HT1080 (cell line): ENCODE data around the gene TTLL6. TPM values are rescaled to one million over a fixed set of nuclear protein-coding genes. Genes with fewer than 3 reads are reported as not detected.

ENCODE experiments used
- DNase-seq: peaks from one replicate; pipeline ENCODE4 v3.0.0-alpha.2; 2015; ENCODE audit warnings: low read depth
- total RNA-seq: library from RNA; depleted of rRNA; stranded (reverse); fragments of >200 nt; shearing (Covaris generic); gene quantifications from 2 replicates; pipeline ENCODE4 v1.2.3, GENCODE V29; 2014

Gene TTLL6
- total RNA-seq, 1 experiment from 2014 or later: 0.21 TPM

DNA sequence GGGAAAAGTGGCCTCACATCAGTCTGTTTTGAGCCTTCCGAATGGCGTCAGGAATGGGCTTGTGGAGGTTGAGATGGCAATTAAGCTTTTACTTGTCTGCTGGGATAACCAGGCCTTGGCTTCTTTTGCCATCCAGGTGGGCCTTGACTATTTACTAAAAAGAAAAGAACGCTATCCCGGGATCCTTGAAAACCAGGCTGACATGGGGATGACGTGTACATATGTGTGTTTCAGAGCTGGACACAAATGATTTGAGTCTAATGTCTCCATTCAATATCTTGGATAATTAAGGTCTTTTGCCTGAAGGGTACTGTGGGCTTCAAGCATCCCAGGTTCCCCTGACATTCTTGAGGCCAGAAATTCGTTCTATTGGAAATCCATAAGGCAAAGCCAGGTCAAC is 55.9 kb downstream of the TTLL6 start:
- DNase-seq: no peak

DNA sequence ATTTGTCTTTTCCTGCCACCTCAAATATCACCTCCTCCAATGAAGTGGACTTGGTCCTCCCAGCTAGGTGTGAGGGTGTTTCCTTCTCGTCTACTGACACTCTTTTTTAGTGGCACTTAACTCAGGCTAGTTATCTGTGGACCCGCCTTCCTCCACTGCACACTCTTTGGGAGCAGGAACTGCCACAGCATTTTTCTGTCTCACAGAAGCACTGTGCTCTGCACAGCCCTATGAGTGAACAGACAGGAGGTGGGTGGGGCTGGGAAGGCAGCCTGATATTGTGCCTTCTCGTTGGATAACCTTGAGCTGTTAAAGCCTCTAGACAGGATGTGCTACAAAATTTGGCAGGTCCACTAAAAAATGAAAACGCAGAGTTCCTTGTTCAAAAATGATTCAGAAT is 56.6 kb downstream of the TTLL6 start:
- DNase-seq: no peak

DNA sequence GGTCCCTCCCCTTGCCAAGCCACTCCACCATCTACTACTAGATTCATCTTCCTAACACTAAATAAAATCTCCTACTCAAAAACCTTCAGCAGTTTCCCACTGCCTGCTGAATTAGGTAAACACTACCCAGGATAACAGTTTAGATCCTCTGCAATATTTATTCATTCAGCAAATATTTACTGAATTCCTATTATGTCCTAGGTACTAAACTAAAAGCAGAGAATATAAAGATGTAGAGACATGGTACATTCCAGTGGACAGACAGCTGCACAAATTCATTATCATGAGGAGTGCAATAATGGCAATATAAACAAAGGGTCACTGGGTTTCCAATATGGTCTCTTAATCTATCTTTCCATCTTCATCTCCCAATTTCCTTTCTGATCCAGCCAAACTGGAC is 57.7 kb downstream of the TTLL6 start:
- DNase-seq: no peak

DNA sequence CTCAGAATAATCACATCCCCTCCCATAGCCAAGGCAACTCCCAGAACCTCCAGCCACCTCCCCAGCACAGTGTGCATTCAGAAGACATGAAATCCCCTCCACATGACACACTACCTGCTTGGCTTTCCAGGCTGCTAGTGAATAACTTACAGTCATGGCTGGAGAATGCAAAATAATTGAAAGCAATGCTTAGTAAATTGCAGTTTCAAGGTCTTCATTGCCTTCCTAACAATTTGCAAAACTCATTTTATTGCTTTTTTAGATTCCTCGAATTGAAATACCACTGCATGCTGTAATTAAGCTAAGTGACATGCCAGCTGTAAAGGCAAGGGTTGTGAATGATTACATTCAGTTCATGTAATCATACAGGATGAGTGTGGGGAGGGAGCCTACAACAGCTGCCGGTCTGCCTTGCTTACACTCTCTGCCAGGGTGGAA is 59.5 kb downstream of the TTLL6 start:
- peak; percentile 20 for DNase-seq

DNA sequence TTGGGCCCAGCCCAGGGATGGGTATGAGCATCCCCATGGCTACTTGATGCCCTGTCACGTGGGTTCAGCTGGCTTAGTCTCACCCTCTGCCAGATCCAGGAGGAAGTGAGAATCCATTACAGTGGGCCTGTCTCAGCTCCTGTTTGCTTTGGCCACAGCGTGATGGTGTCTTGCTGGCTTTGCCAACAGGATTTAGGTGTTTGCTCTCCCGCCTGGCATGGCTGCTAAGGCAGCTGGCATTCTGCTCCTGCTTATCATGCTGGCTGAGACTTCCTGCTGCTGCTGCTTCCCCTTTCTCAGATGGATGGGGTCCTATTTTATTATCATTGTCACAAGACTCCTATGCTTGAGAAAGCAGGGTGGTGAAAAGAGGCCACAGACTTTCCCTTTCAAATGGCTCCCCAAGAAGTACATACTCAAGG is 60.2 kb downstream of the TTLL6 start:
- no peak for DNase-seq

DNA sequence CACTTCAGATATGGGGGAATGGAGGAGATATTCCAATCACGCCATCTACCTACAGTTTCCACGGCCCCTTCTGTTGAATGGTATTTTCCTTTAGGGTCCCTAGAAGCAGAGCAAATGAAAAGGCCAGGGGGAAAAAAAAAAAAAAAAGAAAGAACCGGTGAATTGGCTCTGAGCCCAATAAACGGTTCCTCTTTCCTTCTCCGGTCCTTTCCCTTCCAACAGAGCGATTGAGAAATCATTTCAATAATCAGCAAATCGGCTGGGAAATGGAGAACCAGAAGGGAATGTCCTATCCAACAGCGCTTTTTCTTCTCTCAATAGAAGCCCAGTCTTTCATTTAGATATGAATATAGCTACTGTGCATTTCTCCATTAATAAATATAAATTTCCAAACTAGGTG is 61.7 kb downstream of the TTLL6 start:
- no peak for DNase-seq

DNA sequence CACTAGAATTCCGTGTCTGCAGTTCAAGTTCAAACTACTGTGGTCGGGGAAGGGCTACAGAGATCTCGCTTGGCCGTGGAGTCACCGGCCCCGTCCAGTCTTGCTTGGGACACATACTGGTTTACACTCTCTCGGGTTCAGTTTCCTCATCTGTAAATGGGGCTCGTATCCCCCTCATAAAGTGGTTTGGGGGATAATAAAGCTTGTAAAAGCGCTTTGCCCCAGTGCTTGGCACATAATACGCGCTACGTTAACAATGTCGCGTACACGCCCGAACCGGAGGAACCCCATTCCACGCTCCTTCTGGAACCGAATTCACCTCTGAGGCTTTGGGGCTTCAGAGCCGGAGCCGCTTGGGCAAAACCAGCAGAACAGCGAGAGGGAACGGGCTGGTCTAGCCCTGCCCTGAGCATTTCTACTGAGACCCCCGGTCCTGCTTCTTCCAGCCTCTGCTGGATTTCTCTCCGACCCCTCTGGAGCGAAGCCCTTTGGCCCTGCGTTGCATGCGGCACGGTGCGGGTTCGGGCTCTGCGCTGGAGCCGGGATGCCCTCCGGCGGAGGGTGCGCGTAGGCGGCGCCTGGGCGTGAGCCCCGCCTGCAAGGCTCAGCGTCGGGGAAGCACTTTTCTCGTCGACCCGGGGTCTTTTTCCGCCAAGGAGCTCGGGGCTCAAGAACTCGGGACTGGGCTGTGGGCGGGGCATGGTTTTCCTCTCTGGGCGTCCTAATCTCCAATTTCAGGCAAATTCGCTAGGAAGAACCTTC is 62.3 kb downstream of the TTLL6 start:
- no peak for DNase-seq

DNA sequence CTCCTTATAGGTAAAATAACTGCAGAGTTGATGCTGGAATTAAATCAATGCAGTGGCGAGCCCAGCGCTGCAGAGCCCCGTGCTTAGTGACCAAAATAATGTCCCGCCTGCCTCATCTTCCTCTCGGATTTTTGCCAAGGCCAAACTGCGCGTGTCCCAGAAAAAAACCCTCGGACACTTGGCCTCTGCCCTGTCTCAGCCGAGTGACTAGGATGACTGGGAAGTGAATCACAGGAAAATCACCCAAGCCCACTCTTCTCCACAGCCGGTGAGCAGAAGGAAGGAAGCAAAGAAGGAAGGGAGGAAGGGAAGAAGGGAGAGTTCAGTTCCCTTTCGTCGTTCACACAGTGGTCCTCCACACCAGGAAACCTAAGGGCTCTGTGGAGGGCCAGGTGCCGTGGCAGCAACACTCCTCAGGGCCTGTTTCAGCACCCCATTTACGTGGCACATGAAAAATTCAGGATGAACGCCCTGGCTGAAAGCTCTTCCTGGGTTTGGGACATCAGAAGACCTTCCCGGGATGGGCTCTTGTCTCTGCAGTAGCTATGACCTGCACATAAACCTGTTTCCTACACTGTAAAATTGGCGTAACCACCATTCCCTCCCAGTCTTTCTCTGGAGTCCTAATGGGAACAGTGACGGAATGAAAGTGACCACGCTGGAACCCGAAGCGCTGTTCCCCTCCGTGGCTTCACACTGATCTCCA is 63.1 kb downstream of the TTLL6 start:
- peak; percentile 58 for DNase-seq

DNA sequence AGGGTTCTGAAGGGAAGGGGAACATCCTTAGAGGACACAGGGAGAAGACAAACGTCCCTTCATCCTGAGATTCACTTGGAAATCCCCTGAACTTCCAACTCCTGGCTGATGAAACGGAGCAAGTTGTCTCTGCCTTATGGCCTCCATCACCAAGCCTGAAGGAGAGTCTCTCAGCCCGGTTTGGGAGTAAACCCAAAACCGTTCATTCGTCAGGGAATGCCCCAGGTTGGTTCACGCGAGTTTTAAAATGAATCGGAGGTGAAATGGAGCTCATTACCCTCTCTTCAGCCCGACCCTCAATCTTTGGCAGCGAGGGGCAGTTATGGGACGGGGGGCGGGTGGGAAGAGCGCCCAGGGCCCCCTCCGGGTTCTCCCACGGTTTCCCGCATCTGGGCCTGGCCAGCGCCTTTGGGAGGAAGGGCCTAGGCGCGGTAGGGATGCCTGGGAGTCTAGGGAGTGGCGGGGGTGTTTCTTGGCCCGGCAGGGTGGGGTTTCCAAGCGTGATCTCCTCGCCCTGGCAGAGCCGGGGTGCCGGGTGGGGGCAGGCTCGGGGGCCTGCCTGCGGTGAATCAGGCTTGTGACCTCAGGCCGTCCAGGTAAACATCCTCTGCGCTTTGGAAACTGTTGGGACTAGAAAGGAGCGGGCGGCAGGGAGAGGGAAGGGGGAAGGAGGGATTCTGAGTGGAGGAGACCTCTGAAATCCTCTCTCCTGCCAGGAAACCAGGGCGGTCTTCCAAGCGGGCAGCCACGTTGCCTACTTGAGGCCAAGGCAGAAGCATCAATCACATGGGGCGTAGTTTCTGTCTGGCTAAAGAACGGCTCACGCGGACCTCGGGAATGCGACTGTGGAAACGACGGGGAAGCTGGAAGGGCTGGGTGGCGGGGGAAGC is 64.4 kb downstream of the TTLL6 start:
- no peak for DNase-seq

DNA sequence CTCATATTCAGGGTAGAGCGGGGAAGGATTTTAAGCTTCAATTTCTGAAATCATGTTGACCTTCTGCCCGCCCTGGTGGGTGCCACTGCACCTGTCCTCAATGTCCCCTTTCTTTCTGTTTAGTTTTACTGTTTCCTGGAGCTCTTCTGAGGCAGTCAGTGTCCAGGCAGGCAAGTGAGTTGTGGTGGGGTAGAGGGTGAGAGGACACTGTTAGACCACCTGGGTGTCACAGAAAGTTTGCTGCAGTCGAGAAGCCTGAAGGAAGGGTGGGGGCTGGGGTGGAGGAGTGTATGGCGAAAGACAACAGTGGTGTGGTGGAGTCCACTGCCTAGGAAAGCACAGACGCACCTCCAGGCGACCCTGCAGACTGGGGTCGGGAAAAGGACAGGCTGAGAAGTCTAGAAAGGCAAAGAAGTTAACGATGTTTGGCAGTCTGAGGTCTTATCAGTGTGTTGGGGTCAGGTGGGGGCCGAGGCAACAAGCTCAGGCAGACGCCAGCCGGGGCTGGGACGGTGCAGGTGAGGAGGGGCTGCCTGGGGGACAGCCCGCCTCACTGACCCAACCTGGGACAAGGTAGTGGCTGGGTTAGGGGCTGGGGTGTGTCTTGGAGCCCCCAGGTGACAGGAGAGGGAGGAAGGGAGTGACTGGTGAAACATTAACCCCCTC is 65.2 kb downstream of the TTLL6 start:
- DNase-seq: no peak

DNA sequence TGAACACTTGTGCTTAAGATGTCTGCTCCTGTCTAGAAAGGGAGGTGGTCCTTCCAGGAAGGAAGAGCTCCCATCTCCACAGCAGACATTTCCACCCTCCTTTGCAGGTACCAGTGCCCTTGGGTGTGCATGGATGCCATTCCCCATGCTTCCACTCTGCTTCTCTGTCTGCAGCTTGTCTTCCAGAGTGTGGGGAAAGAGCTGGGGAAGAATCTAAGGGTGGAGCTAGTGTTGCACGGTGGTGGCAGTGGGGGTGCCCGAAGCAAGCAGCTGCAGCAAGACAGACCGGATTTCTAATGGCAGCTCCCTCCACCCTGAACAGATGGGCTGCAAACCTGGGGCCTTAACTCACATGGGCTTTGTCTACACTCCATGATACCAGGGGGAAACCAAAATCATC is 65.9 kb downstream of the TTLL6 start:
- DNase-seq: no peak

DNA sequence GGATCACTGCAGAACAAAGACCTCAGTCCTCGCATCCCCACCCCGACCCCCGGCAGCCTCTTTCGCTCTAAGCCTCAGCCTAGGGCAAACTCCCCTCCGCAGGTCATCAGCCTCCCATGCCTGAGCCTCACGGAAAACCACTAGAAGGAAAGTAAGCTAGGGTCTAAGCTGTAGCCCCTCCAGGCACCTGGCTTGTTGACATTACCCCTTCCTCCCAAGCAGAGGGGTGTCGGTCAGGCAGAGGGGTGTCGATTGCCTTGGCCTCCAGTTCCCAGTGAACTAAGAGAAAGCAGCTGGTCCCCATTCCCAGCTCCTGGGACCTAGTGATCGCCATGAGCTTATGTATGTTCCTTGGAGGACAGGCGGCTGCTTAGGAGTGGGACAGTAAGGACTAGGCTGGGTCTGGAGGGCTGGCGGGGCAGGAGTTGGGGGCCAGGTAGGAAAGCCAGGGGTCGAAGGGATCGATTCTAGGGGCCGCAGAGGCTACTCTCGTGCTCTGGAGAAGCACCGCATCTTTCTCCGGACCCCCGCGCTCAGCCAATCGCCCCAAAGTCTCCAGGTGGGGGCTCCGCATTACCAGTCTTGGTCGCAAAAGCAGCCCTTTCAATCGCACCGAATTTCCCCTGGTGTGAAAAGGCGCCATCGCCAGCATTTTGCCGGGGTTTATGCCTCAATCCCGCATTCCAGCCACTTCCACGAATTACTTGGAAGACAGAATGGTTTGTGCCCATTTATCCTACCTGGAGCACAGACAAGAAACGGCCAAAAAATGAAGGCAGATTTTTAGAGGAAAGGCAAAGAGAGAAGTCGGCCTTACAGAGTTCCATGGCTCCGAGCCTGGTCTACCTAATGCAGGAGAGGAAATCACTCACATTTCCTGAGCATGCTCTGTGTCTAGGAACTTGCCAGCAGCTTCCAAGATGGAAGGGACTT is 67.1 kb downstream of the TTLL6 start:
- no peak for DNase-seq

DNA sequence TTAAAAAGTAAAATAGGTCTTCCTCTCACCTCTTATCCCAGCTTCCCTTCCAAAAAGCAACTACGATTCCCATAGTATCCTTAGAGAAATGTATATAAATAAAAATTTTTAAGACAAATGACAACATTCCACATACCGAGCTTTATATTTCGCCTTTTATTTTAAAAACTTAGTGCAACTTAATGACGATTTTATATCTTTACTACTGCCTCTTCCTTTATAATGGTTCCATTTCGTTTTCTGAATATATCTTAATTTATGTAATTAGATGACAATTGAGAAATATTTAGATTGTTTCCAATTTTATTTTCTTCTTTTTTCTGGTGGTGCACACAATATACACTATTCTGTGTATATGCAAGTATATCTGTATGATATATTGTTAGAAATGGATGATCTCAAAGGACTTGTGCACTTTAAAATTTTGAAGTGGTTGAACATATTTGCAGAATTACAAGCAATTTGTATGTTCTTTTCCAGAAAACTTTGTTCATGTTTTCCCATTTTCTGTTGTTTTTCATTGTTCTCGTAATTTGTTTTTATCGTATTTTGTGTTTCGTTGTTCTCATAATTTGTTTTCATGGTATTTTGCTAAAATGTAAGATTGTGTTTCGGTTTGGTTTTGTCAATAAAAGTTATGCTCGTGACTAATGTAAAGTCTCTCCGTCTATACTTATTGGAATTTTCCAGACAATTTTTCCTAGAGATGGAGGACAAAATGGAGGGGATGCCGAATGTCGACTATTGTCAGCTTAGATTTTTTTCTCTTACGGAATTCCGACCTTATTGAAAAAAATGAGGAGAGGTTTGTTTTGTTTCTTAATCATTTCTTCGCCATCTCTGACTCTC is 68.1 kb downstream of the TTLL6 start:
- no peak for DNase-seq

DNA sequence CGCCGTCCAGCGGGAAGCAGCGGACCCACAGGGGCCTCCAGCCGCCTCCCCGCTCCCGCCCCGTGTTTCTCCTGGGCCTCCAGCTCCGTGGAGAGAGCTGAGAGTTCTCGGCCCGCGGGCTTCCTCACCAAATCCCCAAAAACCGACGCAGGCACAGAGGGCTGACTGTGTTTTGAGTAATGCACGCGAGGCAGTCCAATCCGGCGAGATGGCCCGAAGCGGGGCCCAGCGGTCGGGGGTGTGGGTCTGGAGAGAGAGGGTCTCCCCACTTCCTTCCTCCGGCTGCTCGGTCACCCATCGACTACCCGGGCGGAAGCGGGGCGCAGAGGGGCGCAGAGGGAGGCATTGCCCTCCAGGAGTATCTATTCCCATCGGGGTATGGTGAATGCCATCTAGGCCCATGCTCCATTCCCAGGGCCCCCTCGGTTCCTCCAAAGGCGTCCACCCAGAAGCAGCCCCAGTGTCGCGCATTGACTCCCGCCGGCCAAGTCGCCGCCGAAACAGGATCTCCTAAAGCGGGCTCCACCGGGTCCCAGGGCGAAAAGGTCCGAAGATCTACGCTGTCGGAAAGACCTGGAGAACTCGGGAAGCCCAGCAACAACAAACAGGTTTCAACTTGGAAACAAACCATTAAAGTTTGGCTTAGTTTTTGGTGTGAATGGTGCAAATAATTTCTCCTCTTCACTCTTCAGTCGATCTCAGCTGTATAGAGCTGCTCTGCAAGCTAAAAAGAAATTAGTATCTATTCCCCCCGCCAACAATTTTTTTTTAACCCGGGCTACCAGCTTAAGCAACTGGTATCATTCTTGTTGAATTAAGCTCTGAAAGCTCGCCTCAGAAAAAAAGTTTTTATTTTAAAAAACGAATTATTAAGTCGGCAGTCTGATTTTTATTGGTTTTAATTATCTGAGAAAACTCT is 69.3 kb downstream of the TTLL6 start:
- no peak for DNase-seq

DNA sequence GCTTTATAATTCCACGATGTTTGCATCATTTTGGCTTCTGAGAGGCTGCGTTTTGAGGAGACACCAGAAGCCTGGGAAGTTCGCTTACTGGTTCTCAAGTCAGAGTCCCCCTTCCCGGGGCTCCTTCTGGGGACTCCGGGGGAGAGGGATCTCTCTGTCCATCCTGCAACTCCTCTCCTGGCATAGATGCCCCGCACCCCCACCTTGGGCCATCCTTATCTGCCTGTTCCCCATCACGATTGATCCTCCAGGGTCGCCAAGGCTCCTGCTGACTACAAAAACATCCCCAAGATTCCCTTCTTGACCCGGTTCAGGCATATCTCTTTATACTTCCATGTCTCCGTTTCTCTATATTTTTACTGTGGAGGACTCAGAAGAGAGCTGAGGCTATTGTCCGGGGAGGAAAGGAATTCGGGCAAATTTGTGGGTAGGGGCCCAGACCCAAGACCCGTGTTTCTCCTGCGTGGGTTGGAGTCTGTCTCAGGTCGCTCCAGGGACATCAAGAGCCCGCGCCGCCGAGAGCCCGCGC is 70.0 kb downstream of the TTLL6 start:
- no peak for DNase-seq

DNA sequence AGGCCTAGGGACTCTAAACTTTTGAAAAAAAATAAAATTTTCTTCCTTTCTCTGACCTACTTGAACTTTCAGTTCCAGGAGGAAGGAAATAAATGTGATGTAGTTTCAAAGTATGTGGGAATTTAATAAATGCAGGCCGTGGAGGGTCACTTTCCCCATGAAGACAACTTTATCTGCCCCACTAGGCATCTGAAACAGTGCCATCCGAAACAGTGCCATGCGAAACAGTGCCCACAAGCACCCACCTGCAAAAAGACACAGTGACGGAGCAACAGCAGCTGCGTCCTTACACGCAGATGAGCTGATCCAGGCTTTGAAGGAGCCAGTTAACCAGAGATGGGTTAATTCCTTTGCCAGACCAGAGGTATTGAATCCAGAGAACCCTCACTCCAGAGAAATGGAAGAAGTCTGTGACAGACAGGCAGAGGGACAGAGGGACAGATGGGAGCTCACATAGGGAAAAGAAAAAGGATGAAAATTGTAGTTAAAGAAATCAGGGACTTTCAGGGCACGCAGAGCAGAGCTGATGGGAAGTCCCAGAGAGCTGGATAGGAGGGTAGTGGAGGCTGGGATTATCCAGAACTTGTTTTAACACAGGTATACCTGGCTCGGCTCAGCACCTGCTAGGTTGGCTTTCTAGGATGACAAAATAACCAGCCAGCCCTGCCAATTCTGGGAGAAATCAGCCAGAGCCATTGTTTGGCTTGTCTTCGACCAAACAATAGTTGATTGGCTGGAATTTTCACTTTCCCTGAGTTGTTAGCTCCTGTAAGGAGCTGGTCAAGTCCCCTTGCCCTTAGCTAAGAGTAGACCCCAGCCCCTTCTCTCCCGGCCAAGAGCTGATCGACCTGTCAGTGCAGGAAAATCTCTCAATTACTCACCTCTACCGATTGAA is 71.4 kb downstream of the TTLL6 start:
- no peak for DNase-seq

DNA sequence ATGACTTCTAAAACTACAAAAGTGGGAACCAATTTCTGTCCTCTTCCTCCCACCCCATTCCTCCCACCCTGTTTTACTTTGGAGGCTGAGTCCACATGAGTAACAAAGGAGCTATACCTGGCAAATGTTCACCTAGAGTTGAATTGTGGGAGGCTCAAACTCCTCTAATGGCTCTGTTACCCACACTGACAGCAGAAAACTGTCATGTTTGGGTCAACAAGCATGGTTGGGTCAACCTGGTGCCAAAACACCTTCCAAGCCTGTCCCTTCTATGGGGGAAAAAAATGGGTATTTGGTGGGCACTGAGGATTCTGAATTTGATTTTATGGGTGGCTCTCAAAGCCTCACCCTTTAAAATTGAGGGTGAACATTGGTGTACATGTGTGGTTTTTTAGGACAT is 76.5 kb downstream of the TTLL6 start:
- no peak for DNase-seq
